Transverse colon (tissue), 3 donors: ENCODE results near the gene PDE6D.

Experiments used
- CTCF ChIP-seq, 5 experiments: fragments of 200-600 bp in 3 of 5; fragments of 450-650 bp in 2 of 5; sonication (generic) in 3 of 5; IDR thresholded peaks; 1 replicate in 2 of 5; 2 replicates in 3 of 5; pipeline ENCODE4 v1.5.1; 2016 to 2017; ENCODE audit warnings: antibody characterized with exemption in 5 of 5, inconsistent platforms in 3 of 5, mild to moderate bottlenecking in 2 of 5, moderate library complexity in 1 of 5
- POLR2A ChIP-seq: fragments of 450-650 bp; IDR thresholded peaks from one replicate; pipeline ENCODE4 v1.6.1; 2016; ENCODE audit warnings: antibody characterized with exemption, mild to moderate bottlenecking, moderate library complexity

GRCh38 chr2:231689124-231689893 lies 91.8 kb downstream of the PDE6D start:
- TF ChIP-seq CTCF (IDR thresholded peaks at IDR 0.05) (no peak), POLR2A (no peak)
